HUES64 (cell line): ENCODE measurements around the gene BRSK2.
"Not testable (repeated sequence)": the region's sequence is repeated elsewhere in the genome, so short reads cannot be mapped to it uniquely, and the experiment has no call there.

Experiments used
- H3K27ac ChIP-seq: 2 replicates; pipeline ENCODE4 v1.7.0; 2013; ENCODE audit warnings: low read depth, low read length, inconsistent platforms
- H3K27me3 ChIP-seq: 2 replicates; pipeline ENCODE4 v1.6.1; 2013; ENCODE audit warnings: mild to moderate bottlenecking, low read length; ENCODE audit not compliant: insufficient read depth
- H3K36me3 ChIP-seq: 2 replicates; pipeline ENCODE4 v1.6.1; 2013; ENCODE audit warnings: mild to moderate bottlenecking, low read length; ENCODE audit not compliant: insufficient read depth
- H3K4me1 ChIP-seq: 2 replicates; pipeline ENCODE4 v1.6.1; 2013; ENCODE audit warnings: mild to moderate bottlenecking, low read length, moderate library complexity; ENCODE audit not compliant: insufficient read depth
- H3K4me3 ChIP-seq: 2 replicates; pipeline ENCODE4 v1.5.1; 2013; ENCODE audit warnings: mild to moderate bottlenecking, low read length, moderate library complexity
- H3K9ac ChIP-seq: 2 replicates; pipeline ENCODE4 v1.6.1; 2013; ENCODE audit warnings: mild to moderate bottlenecking, low read depth, low read length
- H3K9me3 ChIP-seq: 2 replicates; pipeline ENCODE4 v1.6.1; 2013; ENCODE audit warnings: low read depth, low read length; ENCODE audit not compliant: insufficient read depth
- WGBS: fragments of 150-250, 120-280 bp; methylation state at CpG from one replicate; pipeline ENCODE4 v1.1.7; 2013; ENCODE audit warnings: missing lambda C conversion rate; 5-methylcytosine and 5-hydroxymethylcytosine counted together

Gene BRSK2

DNA sequence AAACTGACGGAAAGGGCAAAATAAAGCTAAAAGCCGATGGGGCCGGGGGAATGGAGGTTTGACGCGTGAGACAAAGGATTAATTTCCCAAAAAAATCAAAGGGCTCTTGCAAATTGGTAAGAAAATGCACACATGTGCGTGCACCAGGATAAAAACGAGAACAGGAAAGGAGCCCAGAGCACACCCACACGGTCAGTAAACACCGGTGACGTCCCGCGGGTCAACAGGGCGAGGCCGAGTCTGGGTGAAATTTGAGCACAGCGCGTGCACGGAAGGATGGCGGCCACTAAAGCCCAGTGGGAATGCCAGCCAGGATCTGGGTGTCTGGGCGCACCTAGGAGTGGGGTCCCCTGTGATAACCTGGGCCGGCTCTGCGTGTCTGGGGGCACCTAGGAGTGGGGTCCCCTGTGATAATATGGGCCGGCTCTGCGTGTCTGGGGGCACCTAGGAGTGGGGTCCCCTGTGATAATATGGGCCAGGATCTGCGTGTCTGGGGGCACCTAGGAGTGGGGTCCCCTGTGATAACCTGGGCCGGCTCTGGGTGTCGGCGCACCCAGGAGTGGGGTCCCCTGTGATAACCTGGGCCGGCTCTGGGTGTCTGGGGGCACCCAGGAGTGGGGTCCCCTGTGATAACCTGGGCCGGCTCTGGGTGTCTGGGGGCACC lies 44.4 kb downstream of the BRSK2 start:
- no peaks in the 10 kb centered on the region for H3K4me1 ChIP-seq
- H3K27me3 ChIP-seq, result no peaks in the 10 kb centered on the region
- no peak overlapping the region for H3K27ac ChIP-seq
- no peak overlapping the region for H3K9ac ChIP-seq
- whole genome bisulfite sequencing, result 90% methylated on average over 29 of the region's 29 CpGs
- no peak overlapping the region for H3K4me3 ChIP-seq
- no peaks in the 10 kb centered on the region for H3K36me3 ChIP-seq
- no peaks in the 10 kb centered on the region for H3K9me3 ChIP-seq

DNA sequence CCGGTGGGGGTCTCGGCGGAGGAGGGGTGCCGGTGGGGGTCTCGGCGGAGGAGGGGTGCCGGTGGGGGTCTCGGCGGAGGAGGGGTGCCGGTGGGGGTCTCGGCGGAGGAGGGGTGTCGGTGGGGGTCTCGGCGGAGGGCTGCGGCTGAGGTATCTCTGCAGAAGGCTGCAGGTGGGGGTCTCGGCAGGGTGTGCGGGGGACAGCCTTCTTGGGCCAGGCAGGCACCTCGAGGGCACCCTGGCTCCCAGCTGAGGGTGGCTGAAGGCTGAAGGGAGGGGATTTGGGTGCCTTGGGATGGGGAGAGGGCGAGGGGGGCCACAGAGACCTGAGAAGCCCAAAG lies 45.7 kb downstream of the BRSK2 start:
- 95% methylated on average over 14 of the region's 20 CpGs for WGBS

DNA sequence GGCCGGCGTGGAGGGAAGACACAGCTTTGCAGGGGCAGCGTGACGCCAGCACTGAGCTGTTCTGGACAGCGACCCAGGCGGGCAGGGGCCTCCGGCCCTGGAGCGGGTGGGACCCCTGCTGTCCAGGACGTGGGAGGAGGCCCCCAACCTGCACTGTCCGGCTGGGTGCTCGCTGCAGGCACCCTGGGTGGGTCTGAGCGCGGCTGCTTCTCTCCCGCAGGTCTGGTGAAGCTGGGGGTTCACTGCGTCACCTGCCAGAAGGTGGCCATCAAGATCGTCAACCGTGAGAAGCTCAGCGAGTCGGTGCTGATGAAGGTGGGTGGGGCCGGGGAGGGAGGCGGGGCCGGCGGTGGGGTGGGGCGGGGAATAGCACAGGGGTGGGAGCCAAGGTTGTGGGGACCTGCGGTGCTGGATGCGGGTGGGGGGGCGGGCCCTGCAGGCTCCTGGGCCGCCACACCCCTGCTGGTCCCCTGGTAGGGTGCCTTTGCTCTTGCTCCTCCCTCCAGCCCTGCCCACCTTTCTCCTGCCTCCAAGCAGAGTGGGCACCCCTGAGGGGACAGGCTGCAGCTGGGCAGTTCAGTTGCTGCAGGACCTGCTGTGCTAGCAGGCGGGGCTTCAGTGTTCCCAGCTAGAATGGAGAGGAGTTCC lies 46.2 kb downstream of the BRSK2 start:
- WGBS, result 21% methylated on average over 21 of the region's 29 CpGs
- Histone ChIP-seq H3K27ac (no peak overlapping the region), H3K4me3 (peak overlapping the region; percentile 20; the same call in 1 of the 2 replicates), H3K4me1 (no peaks in the 10 kb centered on the region), H3K27me3 (no peaks in the 10 kb centered on the region), H3K9me3 (no peaks in the 10 kb centered on the region), H3K9ac (no peak overlapping the region), H3K36me3 (no peaks in the 10 kb centered on the region)

More for the DNA sequence above, 45.7 kb downstream of the BRSK2 start:
- H3K27ac ChIP-seq, H3K9me3 ChIP-seq, H3K4me3 ChIP-seq, H3K36me3 ChIP-seq, H3K27me3 ChIP-seq, H3K4me1 ChIP-seq, H3K9ac ChIP-seq: not testable (repeated sequence)

DNA sequence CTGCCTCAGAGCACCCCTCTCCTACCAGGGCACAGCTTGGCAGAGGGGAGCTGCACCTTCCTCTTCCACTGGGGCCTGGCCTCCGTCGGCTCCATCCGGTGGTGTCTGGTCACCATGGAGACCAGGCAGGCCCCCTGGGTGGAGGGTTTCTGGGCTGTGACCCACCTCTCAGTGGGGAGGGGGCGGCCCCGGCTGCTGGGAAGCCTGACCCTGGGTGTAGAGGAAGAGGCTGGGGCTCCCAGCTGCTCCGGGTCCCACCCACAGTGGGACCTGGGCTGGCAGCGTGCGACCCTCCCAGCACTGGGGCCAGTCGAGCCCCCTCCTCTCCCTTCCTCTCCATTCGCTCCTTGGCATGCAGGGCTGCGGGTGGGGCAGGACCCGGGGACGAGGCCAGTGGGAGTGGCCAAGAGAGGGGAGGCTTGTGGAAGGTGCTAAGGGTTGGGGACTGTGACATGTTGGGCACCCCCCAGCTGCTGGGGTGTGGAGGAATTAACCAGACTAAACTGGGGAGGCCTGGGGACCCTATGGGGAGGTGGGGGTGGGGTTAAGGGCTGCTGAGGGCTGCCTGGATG lies 46.8 kb downstream of the BRSK2 start:
- Histone ChIP-seq H3K4me1 (no peaks in the 10 kb centered on the region), H3K4me3 (no peak overlapping the region), H3K27ac (no peak overlapping the region), H3K27me3 (no peaks in the 10 kb centered on the region), H3K9me3 (no peaks in the 10 kb centered on the region), H3K9ac (no peak overlapping the region), H3K36me3 (no peaks in the 10 kb centered on the region)
- 30% methylated on average over 12 of the region's 13 CpGs for WGBS

DNA sequence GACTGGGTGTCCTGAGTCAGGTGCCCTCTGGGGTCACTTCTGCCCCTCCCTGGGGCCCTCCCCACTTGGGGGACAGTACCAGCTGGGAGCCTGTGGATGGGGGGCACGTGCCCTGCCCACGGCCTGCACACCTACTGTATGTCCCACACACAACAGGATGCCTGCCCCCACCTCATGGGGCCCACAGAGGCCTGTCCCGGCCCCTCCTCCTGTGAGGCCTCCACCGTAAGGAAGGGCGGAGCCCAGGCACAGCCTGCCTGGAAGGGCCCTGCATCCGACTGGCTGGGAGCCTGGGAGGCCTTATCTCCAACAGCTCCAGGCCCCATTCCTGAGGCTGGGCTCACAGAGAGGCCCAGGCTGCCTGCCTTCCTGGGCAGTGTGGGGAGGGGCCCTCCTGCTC lies 47.8 kb downstream of the BRSK2 start:
- Histone ChIP-seq H3K27me3 (no peaks in the 10 kb centered on the region), H3K4me3 (no peak overlapping the region), H3K9me3 (no peaks in the 10 kb centered on the region), H3K4me1 (no peaks in the 10 kb centered on the region), H3K36me3 (no peaks in the 10 kb centered on the region), H3K27ac (no peak overlapping the region), H3K9ac (no peak overlapping the region)
- 69% methylated on average over 6 of the region's 6 CpGs for WGBS

DNA sequence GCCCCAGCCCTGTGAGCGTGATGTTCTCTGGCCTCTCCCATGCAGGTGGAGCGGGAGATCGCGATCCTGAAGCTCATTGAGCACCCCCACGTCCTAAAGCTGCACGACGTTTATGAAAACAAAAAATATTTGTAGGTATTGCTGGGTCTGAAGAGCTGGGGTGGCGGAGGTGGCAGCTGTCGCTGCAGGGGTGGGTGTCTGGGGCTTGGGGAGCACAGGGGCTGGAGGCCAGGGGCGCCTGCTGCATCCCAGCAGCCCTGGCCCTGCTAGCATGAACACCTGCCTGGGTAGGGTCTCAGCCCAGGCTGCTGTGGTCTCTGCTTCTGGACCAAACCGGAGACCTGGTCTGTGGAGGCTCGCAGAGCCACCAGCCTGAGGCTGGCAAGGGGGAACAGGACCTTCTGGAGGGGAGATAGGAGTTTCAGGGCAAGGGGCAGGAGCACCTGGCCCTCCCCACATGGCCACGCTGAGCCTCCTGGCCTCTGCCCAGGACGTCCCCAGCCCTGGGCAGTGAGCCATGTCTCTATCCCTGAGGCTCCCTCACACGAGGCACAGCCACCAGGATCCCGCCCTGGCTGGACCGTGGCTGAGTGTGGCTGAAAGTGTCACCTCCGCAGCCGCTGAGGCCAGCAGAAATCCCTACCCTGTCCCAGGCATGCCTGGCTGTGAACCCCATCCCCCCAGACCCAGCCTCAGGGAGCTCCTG lies 48.7 kb downstream of the BRSK2 start:
- WGBS, result 91% methylated on average over 19 of the region's 19 CpGs
- Histone ChIP-seq H3K9ac (no peak overlapping the region), H3K4me1 (no peaks in the 10 kb centered on the region), H3K36me3 (no peaks in the 10 kb centered on the region), H3K27ac (no peak overlapping the region), H3K27me3 (no peaks in the 10 kb centered on the region), H3K9me3 (no peaks in the 10 kb centered on the region), H3K4me3 (no peak overlapping the region)

DNA sequence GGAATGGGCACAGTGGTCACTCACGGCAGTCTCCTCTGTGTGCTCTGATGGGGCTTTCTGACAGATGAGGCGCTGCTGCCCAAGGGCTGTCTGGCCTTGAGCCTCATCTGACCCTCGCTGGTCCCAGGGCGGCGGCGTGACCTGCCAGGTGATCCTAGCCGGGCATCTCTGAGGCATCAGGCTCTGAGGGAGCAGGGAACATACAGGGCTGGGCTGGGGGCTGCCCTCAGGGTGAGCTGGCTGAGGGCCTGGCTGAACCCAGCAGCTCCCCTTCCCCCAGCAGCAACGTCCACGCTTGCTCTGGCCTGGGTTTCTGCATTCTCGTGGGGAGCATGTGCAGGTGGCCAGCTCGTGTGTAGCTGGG lies 49.2 kb downstream of the BRSK2 start:
- Histone ChIP-seq H3K9me3 (no peaks in the 10 kb centered on the region), H3K4me3 (no peak overlapping the region), H3K36me3 (no peaks in the 10 kb centered on the region), H3K27ac (no peak overlapping the region), H3K9ac (no peak overlapping the region), H3K27me3 (no peaks in the 10 kb centered on the region), H3K4me1 (no peaks in the 10 kb centered on the region)
- WGBS, result 91% methylated on average over 11 of the region's 11 CpGs

DNA sequence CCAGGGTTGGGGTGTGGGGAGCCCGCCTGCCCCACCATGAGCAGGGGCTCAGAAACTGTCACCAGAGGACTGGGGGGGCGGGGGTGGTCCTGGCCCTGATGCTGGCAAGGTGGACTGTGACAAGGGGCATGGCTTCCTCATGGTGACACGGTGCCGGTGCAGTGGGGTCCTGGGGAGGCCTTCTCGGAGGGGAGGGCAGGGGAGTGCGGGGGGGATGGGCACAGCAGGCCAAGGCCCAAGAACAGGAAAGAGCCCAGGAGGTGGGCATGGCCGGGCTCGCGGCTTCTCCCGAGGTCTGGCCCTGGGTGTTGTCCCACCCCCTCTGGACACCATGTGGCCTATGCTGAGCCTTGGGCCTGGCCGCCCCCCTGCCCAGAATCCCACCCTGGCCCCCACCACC lies 49.6 kb downstream of the BRSK2 start:
- 88% methylated on average over 11 of the region's 11 CpGs for whole genome bisulfite sequencing
- Histone ChIP-seq H3K27ac (no peak overlapping the region), H3K27me3 (no peaks in the 10 kb centered on the region), H3K4me1 (no peaks in the 10 kb centered on the region), H3K4me3 (no peak overlapping the region), H3K9me3 (no peaks in the 10 kb centered on the region), H3K9ac (no peak overlapping the region), H3K36me3 (no peaks in the 10 kb centered on the region)

DNA sequence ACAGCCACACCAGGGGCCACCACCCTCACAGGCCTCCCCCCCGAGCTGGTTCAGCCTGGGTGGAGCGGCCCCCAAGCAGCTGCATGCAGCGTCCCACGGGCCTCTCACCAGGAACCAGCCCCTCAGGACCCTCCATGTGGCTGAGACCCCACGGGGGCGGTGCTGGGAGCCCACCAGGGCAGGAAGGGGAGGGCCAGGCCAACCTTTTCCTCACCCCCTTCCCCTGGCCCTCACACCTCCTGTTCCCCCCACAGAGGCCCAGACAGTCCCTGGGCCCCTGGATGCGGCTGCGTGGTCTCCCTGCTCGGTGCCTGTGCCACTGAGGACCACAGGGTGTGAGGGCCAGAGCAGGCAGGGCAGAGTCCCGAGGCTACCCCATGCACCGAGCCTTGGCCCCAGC lies 50.3 kb downstream of the BRSK2 start:
- Histone ChIP-seq H3K4me1 (no peaks in the 10 kb centered on the region), H3K9me3 (no peaks in the 10 kb centered on the region), H3K4me3 (no peak overlapping the region), H3K27ac (no peak overlapping the region), H3K27me3 (no peaks in the 10 kb centered on the region), H3K36me3 (no peaks in the 10 kb centered on the region), H3K9ac (no peak overlapping the region)
- 85% methylated on average over 11 of the region's 11 CpGs for WGBS

DNA sequence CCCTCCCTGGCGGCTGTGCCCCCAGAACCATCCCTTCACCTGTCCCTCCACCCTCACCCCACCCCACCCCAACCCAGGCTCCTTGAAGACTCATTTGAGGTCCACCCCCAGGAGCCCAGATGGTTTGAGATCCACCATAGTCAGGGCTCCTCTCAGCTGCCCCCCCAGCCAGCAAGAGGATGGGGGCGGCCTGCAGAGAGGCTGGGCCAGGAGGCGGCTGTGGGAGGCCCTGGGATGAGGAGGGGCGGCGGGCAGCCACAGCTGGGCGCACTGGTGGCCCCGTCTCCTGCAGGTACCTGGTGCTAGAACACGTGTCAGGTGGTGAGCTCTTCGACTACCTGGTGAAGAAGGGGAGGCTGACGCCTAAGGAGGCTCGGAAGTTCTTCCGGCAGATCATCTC lies 50.8 kb downstream of the BRSK2 start:
- Histone ChIP-seq H3K27me3 (no peaks in the 10 kb centered on the region), H3K4me3 (no peak overlapping the region), H3K9me3 (no peaks in the 10 kb centered on the region), H3K9ac (no peak overlapping the region), H3K27ac (no peak overlapping the region), H3K4me1 (no peaks in the 10 kb centered on the region), H3K36me3 (no peaks in the 10 kb centered on the region)
- 94% methylated on average over 12 of the region's 12 CpGs for WGBS

DNA sequence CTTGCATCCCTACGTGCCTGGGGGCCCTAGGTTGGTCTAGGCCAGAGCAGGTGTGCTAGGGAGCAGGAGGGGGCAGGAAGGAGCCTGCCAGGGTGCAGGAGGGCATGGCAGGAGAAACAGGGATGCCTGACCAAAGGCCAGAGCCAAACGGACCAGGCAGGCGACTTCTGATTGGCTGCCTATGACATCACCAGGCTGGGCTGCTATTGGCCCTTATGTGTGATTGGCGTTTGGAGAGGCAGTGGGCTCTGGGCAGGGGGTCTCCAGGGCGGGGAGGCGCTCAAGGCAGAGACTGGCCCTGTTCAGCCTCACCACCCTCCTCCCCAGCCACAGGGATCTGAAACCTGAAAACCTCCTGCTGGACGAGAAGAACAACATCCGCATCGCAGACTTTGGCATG lies 52.4 kb downstream of the BRSK2 start:
- Histone ChIP-seq H3K9ac (no peak overlapping the region), H3K4me1 (no peaks in the 10 kb centered on the region), H3K27ac (no peak overlapping the region), H3K4me3 (no peak overlapping the region), H3K9me3 (no peaks in the 10 kb centered on the region), H3K36me3 (0 out of 2 replicates have a peak, but pooled peaks cover 2% of the 10 kb centered on the region), H3K27me3 (no peaks in the 10 kb centered on the region)
- WGBS, result 57% methylated on average over 9 of the region's 9 CpGs
